HepG2 (cell line): ENCODE results near the gene PARP3. TPM values are rescaled to one million over a fixed set of nuclear protein-coding genes. Genes with fewer than 3 reads are reported as not detected.

Experiments
- AGO1 ChIP-seq: fragments of 200-400 bp; formaldehyde crosslinking; IDR thresholded peaks from 2 replicates; pipeline ENCODE4 v1.6.1; 2017; ENCODE audit warnings: mild to moderate bottlenecking, low read depth, low read length, moderate library complexity; ENCODE audit not compliant: poor library complexity, severe bottlenecking
- ATF1 ChIP-seq: IDR thresholded peaks from 2 replicates; pipeline ENCODE4 v1.6.1; 2016; ENCODE audit warnings: mild to moderate bottlenecking, control low read depth
- DRAP1 ChIP-seq: IDR thresholded peaks from 2 replicates; pipeline ENCODE4 v1.6.1; 2016; ENCODE audit warnings: missing genetic modification reagents, missing compliant biosample characterization
- EHMT2 ChIP-seq: fragments of 200-600 bp; sonication (generic); IDR thresholded peaks from 2 replicates; pipeline ENCODE4 v1.7.0; 2017; ENCODE audit warnings: antibody characterized with exemption, low read depth, low read length, borderline replicate concordance
- ELF4 ChIP-seq: sonication (generic); formaldehyde crosslinking; IDR thresholded peaks from 2 replicates; pipeline ENCODE4 v1.5.0; 2020; ENCODE audit warnings: missing genetic modification reagents, mild to moderate bottlenecking, moderate library complexity, borderline replicate concordance
- ESRRA ChIP-seq: sonication (generic); formaldehyde crosslinking; IDR thresholded peaks from 2 replicates; pipeline ENCODE4 v1.5.1; 2020; ENCODE audit warnings: mild to moderate bottlenecking, low read depth, missing genetic modification reagents
- GABPB1 ChIP-seq: IDR thresholded peaks from 2 replicates; pipeline ENCODE4 v1.6.1; 2016; ENCODE audit warnings: mild to moderate bottlenecking, missing genetic modification reagents, moderate library complexity, missing compliant biosample characterization
- MEIS1 ChIP-seq: sonication (generic); formaldehyde crosslinking; IDR thresholded peaks from 2 replicates; pipeline ENCODE4 v1.9.0; 2021; ENCODE audit warnings: mild to moderate bottlenecking, missing genetic modification reagents, moderate library complexity, borderline replicate concordance
- NFKB2 ChIP-seq: sonication (generic); formaldehyde crosslinking; IDR thresholded peaks from 2 replicates; pipeline ENCODE4 v1.4.0; 2020; ENCODE audit warnings: missing genetic modification reagents, borderline replicate concordance
- NFKBIZ ChIP-seq: IDR thresholded peaks from 2 replicates; pipeline ENCODE4 v1.6.1; 2018; ENCODE audit warnings: missing genetic modification reagents, missing compliant biosample characterization
- PAX8 ChIP-seq: sonication (generic); formaldehyde crosslinking; IDR thresholded peaks from 2 replicates; pipeline ENCODE4 v1.8.0; 2022; ENCODE audit warnings: mild to moderate bottlenecking, missing genetic modification reagents, borderline replicate concordance
- POGZ ChIP-seq: sonication (generic); formaldehyde crosslinking; IDR thresholded peaks from 2 replicates; pipeline ENCODE4 v1.4.0; 2020; ENCODE audit warnings: mild to moderate bottlenecking, missing genetic modification reagents
- SATB2 ChIP-seq: sonication (generic); formaldehyde crosslinking; IDR thresholded peaks from 2 replicates; pipeline ENCODE4 v1.5.0; 2020; ENCODE audit warnings: missing genetic modification reagents
- SIX4 ChIP-seq: sonication (generic); formaldehyde crosslinking; IDR thresholded peaks from 2 replicates; pipeline ENCODE4 v1.4.0; 2020; ENCODE audit warnings: missing genetic modification reagents
- SNAPC2 ChIP-seq: sonication (generic); formaldehyde crosslinking; IDR thresholded peaks from 2 replicates; pipeline ENCODE4 v1.8.1; 2022; ENCODE audit warnings: mild to moderate bottlenecking, missing genetic modification reagents
- SOX13 ChIP-seq, 3 experiments: fragments of 450-650 bp in 1 of 3; sonication (generic) in 1 of 3; formaldehyde crosslinking in 1 of 3; IDR thresholded peaks in 2 of 3; conservative IDR thresholded peaks in 1 of 3; 2 replicates each; pipeline versions ENCODE4 v1.5.0 to v1.6.1; 2016 to 2020; ENCODE audit warnings: antibody characterized with exemption in 1 of 3, mild to moderate bottlenecking in 1 of 3, missing compliant biosample characterization in 1 of 3, missing genetic modification reagents in 1 of 3, moderate library complexity in 1 of 3
- SP4 ChIP-seq: sonication (generic); formaldehyde crosslinking; IDR thresholded peaks from 2 replicates; pipeline ENCODE4 v1.8.1; 2023; ENCODE audit warnings: mild to moderate bottlenecking, missing genetic modification reagents
- ZNF12 ChIP-seq: sonication (generic); formaldehyde crosslinking; IDR thresholded peaks from 2 replicates; pipeline ENCODE4 v1.5.0; 2020; ENCODE audit warnings: missing genetic modification reagents
- ZNF234 ChIP-seq: sonication (generic); formaldehyde crosslinking; conservative IDR thresholded peaks from 2 replicates; pipeline ENCODE4 v1.5.1; 2020; ENCODE audit warnings: mild to moderate bottlenecking, missing genetic modification reagents
- ZNF619 ChIP-seq: sonication (generic); formaldehyde crosslinking; IDR thresholded peaks from 2 replicates; pipeline ENCODE4 v1.4.0; 2020; ENCODE audit warnings: mild to moderate bottlenecking, missing genetic modification reagents
- ZNF687 ChIP-seq: sonication (generic); formaldehyde crosslinking; IDR thresholded peaks from 2 replicates; pipeline ENCODE4 v1.5.1; 2020; ENCODE audit warnings: mild to moderate bottlenecking, missing genetic modification reagents, moderate library complexity
- ZNF7 ChIP-seq: IDR thresholded peaks from 2 replicates; pipeline ENCODE4 v1.6.1; 2016; ENCODE audit warnings: missing biosample characterization, missing genetic modification reagents
- ZNF749 ChIP-seq: sonication (generic); formaldehyde crosslinking; IDR thresholded peaks from 2 replicates; pipeline ENCODE4 v1.8.0; 2022; ENCODE audit warnings: mild to moderate bottlenecking, missing genetic modification reagents, moderate library complexity, borderline replicate concordance
- ZNF75D ChIP-seq: sonication (generic); formaldehyde crosslinking; IDR thresholded peaks from 2 replicates; pipeline ENCODE4 v1.8.1; 2023; ENCODE audit warnings: missing genetic modification reagents, mild to moderate bottlenecking, borderline replicate concordance
- ZNF839 ChIP-seq: sonication (generic); formaldehyde crosslinking; IDR thresholded peaks from 2 replicates; pipeline ENCODE4 v1.4.0; 2020; ENCODE audit warnings: missing genetic modification reagents, mild to moderate bottlenecking, borderline replicate concordance
- polyA plus RNA-seq, 8 experiments: library from polyadenylated mRNA; depleted of rRNA in 3 of 8; stranded (reverse) in 7 of 8; unstranded in 1 of 8; fragments of >200 nt; fragmentation: Illumina TruSeq in 4 of 8; extraction: Trizol in 4 of 8; gene quantifications; 2 replicates each; pipeline versions ENCODE4 v1.2.1 to v1.2.3, GENCODE V29; 2011 to 2016; ENCODE audit warnings: low read depth in 4 of 8, missing spikeins in 1 of 8, mixed read lengths in 1 of 8; ENCODE audit not compliant: insufficient read depth in 1 of 8
- total RNA-seq, 5 experiments: library from RNA; depleted of rRNA; stranded (reverse); fragments of >200 nt; fragmentation: Illumina TruSeq; extraction: Trizol; gene quantifications; 2 replicates each; pipeline ENCODE4 v1.2.3, GENCODE V29; 2016; ENCODE audit warnings: low read depth in 1 of 5

Gene PARP3
- total and polyA plus RNA-seq, 2 of the 13 experiments (the other 11 are each of a cell fraction or from before 2014, with no cell fraction given) = 11.2 to 21.5 TPM

- TF ChIP-seq POGZ (CRISPR knock-in tag) = peak; percentile 76
- TF ChIP-seq NFKB2 (CRISPR knock-in tag) = peak; percentile 82; the same call in 1 of the 2 replicates
- no peak for TF ChIP-seq ZNF75D
- peak; percentile 91 for TF ChIP-seq DRAP1
- no peak for TF ChIP-seq PAX8 (CRISPR knock-in tag)
- peak; percentile 85; the same call in 1 of the 2 replicates for TF ChIP-seq ELF4
- no peak for TF ChIP-seq ZNF7 (CRISPR knock-in tag)
- peak; percentile 88 for TF ChIP-seq ZNF619 (CRISPR knock-in tag)
- TF ChIP-seq SOX13 (IDR thresholded peaks at IDR 0.05) = no peak
- peak in 1 of 2 experiments; percentile 55; a peak in 2 of 4 replicates for TF ChIP-seq SOX13 (CRISPR knock-in tag; conservative IDR thresholded peaks at IDR 0.05 in 1 of 2, IDR thresholded peaks at IDR 0.05 in 1 of 2)
- peak; percentile 23; the same call in 1 of the 2 replicates for TF ChIP-seq SIX4 (CRISPR knock-in tag)
- TF ChIP-seq SNAPC2 (CRISPR knock-in tag) = no peak
- TF ChIP-seq ZNF839 (CRISPR knock-in tag) = no peak
- peak; percentile 100 for TF ChIP-seq SP4
- TF ChIP-seq GABPB1 (CRISPR knock-in tag) = peak; percentile 94
- TF ChIP-seq AGO1 = peak; percentile 2
- peak; percentile 46; the same call in 1 of the 2 replicates for TF ChIP-seq ZNF12
- TF ChIP-seq ZNF687 (CRISPR knock-in tag) = peak; percentile 97
- no peak for TF ChIP-seq ZNF749 (CRISPR knock-in tag)
- TF ChIP-seq ZNF234 (CRISPR knock-in tag) = no peak
- TF ChIP-seq ATF1 (CRISPR knock-in tag) = 0 out of 2 replicates have a peak, but pooled peaks have one; percentile 59
- peak; percentile 89; the same call in 1 of the 2 replicates for TF ChIP-seq MEIS1
- peak; percentile 63; the same call in 1 of the 2 replicates for TF ChIP-seq NFKBIZ (CRISPR knock-in tag)
- TF ChIP-seq ESRRA = peak; percentile 92; the same call in 1 of the 2 replicates
- no peak for TF ChIP-seq EHMT2
- TF ChIP-seq SATB2 = no peak; the same call in 1 of the 2 replicates
Observed at GRCh38 chr3:51941798-51942602, at the start of gene PARP3, which contains the start of gene RRP9 (continued).
